A549 (cell line): ENCODE results near the gene PTGER2. TPM values are rescaled to one million over a fixed set of nuclear protein-coding genes. Genes with fewer than 3 reads are reported as not detected.

ENCODE experiments used
- ATAC-seq, 2 experiments: fragments of 200-7000 bp in 1 of 2; fragments of >200 bp in 1 of 2; cut with Nextera tagmentation in 1 of 2; cut with Tn5 transposase in 1 of 2; 3 replicates each; pipeline versions ENCODE4 v1.8.0 to v1.9.1; 2018 to 2020; ENCODE audit warnings: mild to moderate bottlenecking in 1 of 2, moderate library complexity in 1 of 2
- CTCF ChIA-PET: fragments of 300-600 bp; sonication (Branson Sonifier 250); formaldehyde crosslinking; extraction: SDS; loops from one replicate; lab custom pipeline; 2021; ENCODE audit warnings: antibody characterized with exemption, inconsistent platforms; lab: Yijun Ruan, JAX
- POLR2A ChIA-PET: fragments of 350-600 bp; formaldehyde crosslinking; extraction: SDS; loops from one replicate; lab custom pipeline; 2021; ENCODE audit warnings: antibody characterized with exemption, inconsistent platforms; lab: Yijun Ruan, JAX
- DNase-seq, 2 experiments: peaks; one replicate each; pipeline versions ENCODE4 v3.0.0 to v3.0.0-alpha.2; 2011 to 2016; ENCODE audit warnings: low read depth in 1 of 2, low spot score in 1 of 2
- FAIRE-seq: peaks from 2 replicates; lab custom pipeline; 2011; peaks lifted over from hg19 to GRCh38; lab: Jason Lieb, UNC
- H3K27ac ChIP-seq, 2 experiments: fragments of >200 bp; sonication (Bioruptor Twin); formaldehyde crosslinking; 3 replicates each; pipeline ENCODE4 v1.5.1; 2016 to 2017
- H3K4me1 ChIP-seq: fragments of >200 bp; sonication (Bioruptor Twin); formaldehyde crosslinking; 3 replicates; pipeline ENCODE4 v1.6.1; 2016
- H3K4me2 ChIP-seq: fragments of >200 bp; sonication (Bioruptor Twin); formaldehyde crosslinking; 3 replicates; pipeline ENCODE4 v1.6.1; 2016
- H3K4me3 ChIP-seq: fragments of >200 bp; sonication (Bioruptor Twin); formaldehyde crosslinking; 3 replicates; pipeline ENCODE4 v1.5.1; 2016
- H3K9me3 ChIP-seq: fragments of >200 bp; sonication (Bioruptor Twin); formaldehyde crosslinking; 3 replicates; pipeline ENCODE4 v1.6.1; 2016
- BHLHE40 ChIP-seq: IDR thresholded peaks from 2 replicates; pipeline ENCODE4 v1.6.1; 2012; ENCODE audit warnings: low read depth, low read length, inconsistent platforms
- CBX8 ChIP-seq: fragments of 200-600 bp; sonication (generic); IDR thresholded peaks from 2 replicates; pipeline ENCODE4 v1.6.1; 2016
- CHD4 ChIP-seq: fragments of 200-600 bp; sonication (generic); IDR thresholded peaks from 2 replicates; pipeline ENCODE4 v1.6.1; 2016; ENCODE audit warnings: antibody characterized with exemption, mild to moderate bottlenecking, borderline replicate concordance
- E2F6 ChIP-seq: IDR thresholded peaks from 2 replicates; pipeline ENCODE4 v1.6.1; 2012; ENCODE audit warnings: low read depth, borderline replicate concordance
- EHMT2 ChIP-seq: fragments of 200-600 bp; sonication (generic); IDR thresholded peaks from 2 replicates; pipeline ENCODE4 v1.6.1; 2016; ENCODE audit warnings: antibody characterized with exemption, low read depth, mild to moderate bottlenecking, moderate library complexity
- FOSB ChIP-seq: fragments of 250-450 bp; sonication (Bioruptor Pico); IDR thresholded peaks from 2 replicates; pipeline ENCODE4 v1.5.0; 2020; ENCODE audit warnings: mild to moderate bottlenecking, moderate library complexity
- FOSL2 ChIP-seq, 2 experiments: fragments of 450-650 bp in 1 of 2; fragments of >200 bp in 1 of 2; sonication (Bioruptor Twin) in 1 of 2; formaldehyde crosslinking; IDR thresholded peaks; 2 replicates each; pipeline versions ENCODE4 v1.5.0 to v1.6.1; 2016 to 2020; ENCODE audit warnings: mild to moderate bottlenecking in 1 of 2, moderate library complexity in 1 of 2
- FOXS1 ChIP-seq: fragments of 250-450 bp; sonication (Bioruptor Pico); IDR thresholded peaks from 2 replicates; pipeline ENCODE4 v1.5.0; 2020; ENCODE audit warnings: mild to moderate bottlenecking, moderate library complexity
- HDAC2 ChIP-seq: fragments of 200-600 bp; sonication (generic); IDR thresholded peaks from 2 replicates; pipeline ENCODE4 v1.6.1; 2016
- HES2 ChIP-seq: fragments of >200 bp; sonication (Bioruptor Twin); formaldehyde crosslinking; IDR thresholded peaks from 2 replicates; pipeline ENCODE4 v1.6.1; 2016
- JUNB ChIP-seq: fragments of >200 bp; sonication (Bioruptor Twin); formaldehyde crosslinking; IDR thresholded peaks from 2 replicates; pipeline ENCODE4 v1.6.1; 2016
- KDM1A ChIP-seq: fragments of 200-600 bp; sonication (generic); IDR thresholded peaks from 2 replicates; pipeline ENCODE4 v1.6.1; 2016; ENCODE audit warnings: low read depth, mild to moderate bottlenecking
- KDM5A ChIP-seq: fragments of 200-600 bp; sonication (generic); IDR thresholded peaks from 2 replicates; pipeline ENCODE4 v1.6.1; 2016; ENCODE audit warnings: antibody characterized with exemption, mild to moderate bottlenecking
- MAX ChIP-seq: IDR thresholded peaks from 2 replicates; pipeline ENCODE4 v1.6.1; 2012
- MAZ ChIP-seq: fragments of 150-350 bp; IDR thresholded peaks from 2 replicates; pipeline ENCODE4 v1.6.1; 2014; ENCODE audit warnings: antibody characterized with exemption, low read depth, low read length, borderline replicate concordance
- MYC ChIP-seq: IDR thresholded peaks from 2 replicates; pipeline ENCODE4 v1.6.1; 2012; ENCODE audit warnings: mild to moderate bottlenecking, inconsistent platforms, low read length, improper control_type of control experiment, borderline replicate concordance
- NPAS2 ChIP-seq: fragments of 250-450 bp; sonication (Bioruptor Pico); IDR thresholded peaks from 2 replicates; pipeline ENCODE4 v1.8.0; 2022; ENCODE audit warnings: mild to moderate bottlenecking, moderate library complexity, borderline replicate concordance
- RCOR1 ChIP-seq: fragments of 150-350 bp; IDR thresholded peaks from 2 replicates; pipeline ENCODE4 v1.6.1; 2014; ENCODE audit warnings: antibody characterized with exemption, low read length, low read depth
- REST ChIP-seq: fragments of 200-600 bp; sonication (generic); IDR thresholded peaks from 2 replicates; pipeline ENCODE4 v1.6.1; 2016; ENCODE audit warnings: antibody characterized with exemption, mild to moderate bottlenecking, moderate library complexity
- SMC3 ChIP-seq: fragments of >200 bp; sonication (Bioruptor Twin); formaldehyde crosslinking; IDR thresholded peaks from 3 replicates; pipeline ENCODE4 v1.6.1; 2018; ENCODE audit warnings: inconsistent platforms
- WGBS: methylation state at CpG from one replicate; pipeline ENCODE4 v1.1.6; 2017; ENCODE audit errors: missing lambda C conversion rate; 5-methylcytosine and 5-hydroxymethylcytosine counted together
- polyA plus RNA-seq, 4 experiments: library from polyadenylated mRNA; depleted of rRNA in 3 of 4; stranded (reverse); fragments of >200 nt; fragmentation: RNase III in 1 of 4; extraction: RNeasy Plus Mini Kit Qiagen cat#74134 plus additional on column Dnase treatment in 1 of 4; gene quantifications; 2 replicates in 3 of 4; 3 replicates in 1 of 4; pipeline ENCODE4 v1.2.3, GENCODE V29; 2011 to 2017

PTGER2 gene
- polyA plus RNA-seq, 2 of the 4 experiments (the other 2 are of a cell fraction): 0.74 to 1.2 TPM

GRCh38 chr14:52348776-52349175 lies 34.7 kb downstream of the PTGER2 start:
- no peak for ATAC-seq
- Histone ChIP-seq H3K27ac (peak overlapping the region; percentile 30 to 42; a peak in 3 of 6 replicates), H3K4me3 (no peak overlapping the region), H3K4me2 (peak overlapping the region; percentile 42), H3K9me3 (no peaks in the 10 kb centered on the region), H3K4me1 (peaks cover 55% of the 10 kb centered on the region)
- WGBS: 15% methylated on average over 2 of the region's 2 CpGs
- TF ChIP-seq SMC3 (no peak), CHD4 (no peak), KDM5A (no peak), BHLHE40 (no peak), REST (no peak), EHMT2 (no peak), JUNB (no peak), FOSB (no peak), E2F6 (no peak), FOSL2 (IDR thresholded peaks at IDR 0.05) (no peak), FOSL2 (CRISPR knock-in tag; IDR thresholded peaks at IDR 0.05) (no peak), FOXS1 (CRISPR knock-in tag) (no peak)
- ChIA-PET CTCF (no interaction called here), POLR2A (no interaction called here)
- DNase-seq: no peak
- FAIRE-seq: no peak

GRCh38 chr14:52349731-52350130 lies 35.6 kb downstream of the PTGER2 start:
- ATAC-seq: no peak
- H3K27ac ChIP-seq: peak overlapping the region; percentile 15 to 79; a peak in 3 of 6 replicates
- TF ChIP-seq NPAS2 (CRISPR knock-in tag) (no peak), MYC (no peak), CBX8 (no peak), HDAC2 (no peak), KDM1A (no peak), MAZ (no peak), RCOR1 (no peak), REST (no peak), MAX (no peak), HES2 (no peak), FOXS1 (CRISPR knock-in tag) (no peak)
- TF ChIP-seq, all 56 proteins: peak for 0
- Histone ChIP-seq H3K4me2 (no peak overlapping the region), H3K4me3 (no peak overlapping the region), H3K9me3 (no peaks in the 10 kb centered on the region), H3K4me1 (peaks cover 61% of the 10 kb centered on the region)
- FAIRE-seq (no peak), DNase-seq (no peak)
- ChIA-PET CTCF (interaction anchor here (1.1 kb wide), 1 partner anchor 33 kb away, joined by 3 read pairs; no protein-coding TSS in a partner anchor), POLR2A (no interaction called here)
- WGBS: 46% methylated on average over 2 of the region's 2 CpGs
